Psoas muscle (tissue), 8 donors: ENCODE data around the gene PRPF40A. TPM values are rescaled to one million over a fixed set of nuclear protein-coding genes. Genes with fewer than 3 reads are reported as not detected.

Experiments
- ATAC-seq, 4 donors: fragments of 200-7000 bp; cut with Tn5 transposase; one replicate each; pipeline ENCODE4 v1.9.1; 2020; ENCODE audit warnings: moderate library complexity in 3 of 4, mild to moderate bottlenecking in 2 of 4
- DNase-seq, 2 donors: peaks; one replicate each; pipeline ENCODE4 v3.0.0-alpha.2; 2020
- H3K27ac ChIP-seq: fragments of 200-600 bp; one replicate; pipeline ENCODE4 v1.8.0; 2022
- H3K27me3 ChIP-seq, 3 donors: fragments of 200-600 bp in 1 of 3; one replicate each; pipeline versions ENCODE4 v1.6.1 to v1.8.0; 2013 to 2022; ENCODE audit warnings: low read length in 2 of 3, mild to moderate bottlenecking in 2 of 3, moderate library complexity in 1 of 3; ENCODE audit not compliant: insufficient read depth in 3 of 3
- H3K36me3 ChIP-seq, 2 donors: fragments of 200-600 bp in 1 of 2; one replicate each; pipeline versions ENCODE4 v1.6.1 to v1.8.0; 2013 to 2022; ENCODE audit warnings: low read depth in 1 of 2, mild to moderate bottlenecking in 1 of 2, moderate library complexity in 1 of 2; ENCODE audit not compliant: insufficient read depth in 1 of 2
- H3K4me1 ChIP-seq: fragments of 200-600 bp; one replicate; pipeline ENCODE4 v1.8.0; 2022
- H3K4me3 ChIP-seq: fragments of 200-600 bp; one replicate; pipeline ENCODE4 v1.8.0; 2022; ENCODE audit warnings: mild to moderate bottlenecking
- H3K9me3 ChIP-seq: fragments of 200-600 bp; one replicate; pipeline ENCODE4 v1.8.0; 2022
- WGBS, 3 donors: extraction: QIAGEN DNeasy Blood & Tissue Kit; methylation state at CpG; one replicate each; pipeline versions ENCODE4 v1.1.6 to v1.1.7; 2013; 5-methylcytosine and 5-hydroxymethylcytosine counted together
- intact Hi-C, 2 donors: fragments of 100-400 bp; cut with DNase I; formaldehyde crosslinking; loops; one replicate each; pipeline versions ENCODE4 v1.11.0 to v1.14.2; 2022
- polyA plus RNA-seq, 3 donors: library from polyadenylated mRNA; stranded (reverse); fragments of 200-250 nt; gene quantifications; one replicate each; pipeline ENCODE4 v1.2.3, GENCODE V29; 2013
- total RNA-seq, 4 donors: library from RNA; stranded (reverse); fragmentation: NEBNext Ultra II Directional in 2 of 4; extraction: Animal tissue kit (Norgen Biotek cat#: 25700) in 2 of 4; gene quantifications; one replicate each; pipeline versions ENCODE4 v1.2.1 to v1.2.4, GENCODE V29; 2021 to 2023
- TF ChIP-seq, protein P1 (sequence below): fragments of 200-600 bp; IDR thresholded peaks from one replicate; pipeline ENCODE4 v1.8.0; 2022; ENCODE audit warnings: antibody characterized with exemption
- donor health status: healthy with polysubstance abuse.
- donor health status: DM: no; HTN: no; CAD: no; lungs with moderate emphysema.
- donor health status: Bipolar disorder and iron deficiency.
- donor health status: healthy.
- donor health status: DM: yes; HTN: yes; CAD: no.
- donor health status: DM: no; HTN: no; CAD: no.
- donor health status: DM: no; HTN: no; CAD: no.
- donor health status: DM: yes; HTN: yes; CAD: no.

Gene PRPF40A
- total and polyA plus RNA-seq, 7 donors, result 19.6 to 53.7 (median 39.6) TPM

DNA sequence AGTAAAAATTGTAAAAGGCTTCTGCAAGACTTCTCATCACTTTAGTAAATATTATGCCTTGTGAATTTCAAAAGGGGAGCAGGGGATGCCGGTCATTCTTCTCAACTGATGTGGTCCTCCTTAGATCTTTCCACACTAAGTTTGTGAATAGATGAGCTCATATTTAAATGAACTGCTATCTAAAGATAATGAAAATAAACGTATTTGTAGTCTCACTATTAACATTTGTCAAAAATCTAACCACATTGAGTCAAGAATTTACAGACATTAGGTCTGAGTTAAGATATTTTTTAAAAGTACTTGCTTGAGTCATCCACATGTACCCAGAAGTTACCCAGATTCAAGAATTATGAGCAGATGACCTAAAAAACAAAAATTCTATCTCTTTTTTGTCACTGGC lies 6.5 kb downstream of the PRPF40A start:
- TF ChIP-seq, protein P1, sequence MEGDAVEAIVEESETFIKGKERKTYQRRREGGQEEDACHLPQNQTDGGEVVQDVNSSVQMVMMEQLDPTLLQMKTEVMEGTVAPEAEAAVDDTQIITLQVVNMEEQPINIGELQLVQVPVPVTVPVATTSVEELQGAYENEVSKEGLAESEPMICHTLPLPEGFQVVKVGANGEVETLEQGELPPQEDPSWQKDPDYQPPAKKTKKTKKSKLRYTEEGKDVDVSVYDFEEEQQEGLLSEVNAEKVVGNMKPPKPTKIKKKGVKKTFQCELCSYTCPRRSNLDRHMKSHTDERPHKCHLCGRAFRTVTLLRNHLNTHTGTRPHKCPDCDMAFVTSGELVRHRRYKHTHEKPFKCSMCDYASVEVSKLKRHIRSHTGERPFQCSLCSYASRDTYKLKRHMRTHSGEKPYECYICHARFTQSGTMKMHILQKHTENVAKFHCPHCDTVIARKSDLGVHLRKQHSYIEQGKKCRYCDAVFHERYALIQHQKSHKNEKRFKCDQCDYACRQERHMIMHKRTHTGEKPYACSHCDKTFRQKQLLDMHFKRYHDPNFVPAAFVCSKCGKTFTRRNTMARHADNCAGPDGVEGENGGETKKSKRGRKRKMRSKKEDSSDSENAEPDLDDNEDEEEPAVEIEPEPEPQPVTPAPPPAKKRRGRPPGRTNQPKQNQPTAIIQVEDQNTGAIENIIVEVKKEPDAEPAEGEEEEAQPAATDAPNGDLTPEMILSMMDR, result no peak
- Histone ChIP-seq H3K27ac (no peak overlapping the region), H3K36me3 (peaks cover 0 to 56% of the 10 kb centered on the region in 2 donors), H3K27me3 (no peaks in the 10 kb centered on the region), H3K4me3 (no peak overlapping the region), H3K9me3 (no peaks in the 10 kb centered on the region), H3K4me1 (peaks cover 34% of the 10 kb centered on the region)
- 81 to 92% (median 85%) methylated on average over 2 of the region's 2 CpGs for WGBS, 3 donors
- ATAC-seq, result no peak
- intact Hi-C loops, result loop anchor here in 1 of 2 donors (10.0 kb wide), 1 partner anchor 376 kb away; the partner anchor contains the start of gene FMNL2
- DNase-seq, result no peak

DNA sequence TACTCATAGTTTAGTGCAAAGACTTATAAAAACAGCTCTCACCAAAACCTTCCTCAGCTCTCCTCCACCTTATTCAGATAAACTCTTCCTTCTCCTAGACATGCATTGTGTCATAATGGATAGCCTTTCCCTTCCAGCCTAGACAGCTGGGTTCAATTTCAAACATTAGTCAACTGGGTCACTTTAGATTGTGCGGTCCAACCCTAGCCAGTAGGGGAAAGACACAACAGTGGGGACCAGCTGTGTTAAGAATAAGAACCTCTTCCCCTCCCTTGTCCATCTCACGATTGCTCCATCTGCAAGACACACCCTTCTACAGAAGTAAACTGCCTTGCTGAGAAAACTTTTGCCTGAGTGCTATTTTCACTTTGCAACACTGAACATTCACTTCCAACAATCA lies 8.5 kb downstream of the PRPF40A start:
- TF ChIP-seq, protein P1, result no peak
- H3K4me3 ChIP-seq, result no peak overlapping the region
- no peaks in the 10 kb centered on the region for H3K9me3 ChIP-seq
- no peaks in the 10 kb centered on the region for H3K27me3 ChIP-seq
- peak in 3 of 4 donors; percentile 27 to 56 (median 46) for ATAC-seq
- H3K27ac ChIP-seq, result no peak overlapping the region
- DNase-seq, result no peak
- peaks cover 23% of the 10 kb centered on the region for H3K4me1 ChIP-seq
- WGBS, 3 donors, result 95 to 97% (median 95%) methylated on average over 2 of the region's 2 CpGs
- intact Hi-C loops, result no loop called here
- H3K36me3 ChIP-seq, result peaks cover 0 to 37% of the 10 kb centered on the region in 2 donors

DNA sequence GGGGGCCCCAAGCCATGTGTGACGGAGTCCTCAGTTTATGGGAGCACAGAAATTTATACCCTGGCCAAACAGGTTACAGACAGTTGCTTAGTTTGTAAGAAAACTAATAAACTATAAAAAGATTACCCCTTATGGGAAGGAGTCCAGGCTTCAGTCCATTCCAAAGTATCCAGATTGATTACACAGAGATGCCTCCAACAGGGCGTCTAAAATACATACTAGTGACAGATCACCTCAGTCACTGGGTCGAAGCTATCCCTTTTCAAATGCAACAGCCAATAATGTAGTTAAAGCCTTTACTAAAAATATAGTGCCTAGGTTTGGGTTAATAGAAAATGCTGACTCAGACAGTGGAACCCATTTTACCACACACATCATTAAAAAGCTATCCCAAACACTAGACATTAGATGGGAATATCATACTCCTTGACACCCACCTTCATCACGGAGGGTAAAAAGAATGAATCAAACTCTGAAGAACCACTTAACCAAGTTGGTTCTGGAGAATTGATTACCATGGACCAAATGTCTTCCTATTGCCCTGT lies 10.7 kb downstream of the PRPF40A start:
- Histone ChIP-seq H3K27ac (peak overlapping the region; percentile 4), H3K36me3 (peaks cover 0 to 16% of the 10 kb centered on the region in 2 donors), H3K9me3 (no peaks in the 10 kb centered on the region), H3K4me1 (peaks cover 12% of the 10 kb centered on the region), H3K27me3 (no peaks in the 10 kb centered on the region), H3K4me3 (no peak overlapping the region)
- intact Hi-C loops, result no loop called here
- ATAC-seq (peak in 2 of 4 donors; percentile 54 to 60), DNase-seq (no peak)
- 38 to 50% (median 39%) methylated on average over 4 of the region's 4 CpGs for WGBS, 3 donors
- TF ChIP-seq, protein P1, result no peak

DNA sequence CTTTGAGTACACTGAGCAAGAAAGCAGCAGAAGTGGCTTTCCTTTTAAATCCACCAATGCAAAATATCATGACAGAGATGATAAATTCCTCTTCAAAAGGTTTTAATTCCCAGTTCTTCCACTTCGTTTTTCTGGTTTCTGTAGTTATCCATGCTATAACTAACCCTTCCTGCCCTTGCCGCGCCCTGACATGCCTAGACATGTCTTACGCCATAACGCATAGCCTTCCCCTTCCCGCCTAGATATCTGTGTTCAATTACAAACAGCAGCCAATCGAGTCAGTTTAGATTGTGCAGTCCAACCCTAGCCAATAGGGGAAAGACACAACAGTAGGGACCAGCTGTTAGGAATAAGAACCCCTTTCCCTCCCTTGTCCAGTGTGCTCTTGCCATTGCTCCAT lies 16.1 kb downstream of the PRPF40A start:
- Histone ChIP-seq H3K4me1 (peaks cover 6% of the 10 kb centered on the region), H3K36me3 (no peaks in the 10 kb centered on the region), H3K27me3 (no peaks in the 10 kb centered on the region), H3K27ac (no peak overlapping the region), H3K4me3 (no peak overlapping the region), H3K9me3 (no peaks in the 10 kb centered on the region)
- intact Hi-C loops, result no loop called here
- WGBS, 3 donors, result 96 to 97% (median 97%) methylated on average over 7 of the region's 7 CpGs
- ATAC-seq (no peak), DNase-seq (no peak)
- TF ChIP-seq, protein P1, result no peak

DNA sequence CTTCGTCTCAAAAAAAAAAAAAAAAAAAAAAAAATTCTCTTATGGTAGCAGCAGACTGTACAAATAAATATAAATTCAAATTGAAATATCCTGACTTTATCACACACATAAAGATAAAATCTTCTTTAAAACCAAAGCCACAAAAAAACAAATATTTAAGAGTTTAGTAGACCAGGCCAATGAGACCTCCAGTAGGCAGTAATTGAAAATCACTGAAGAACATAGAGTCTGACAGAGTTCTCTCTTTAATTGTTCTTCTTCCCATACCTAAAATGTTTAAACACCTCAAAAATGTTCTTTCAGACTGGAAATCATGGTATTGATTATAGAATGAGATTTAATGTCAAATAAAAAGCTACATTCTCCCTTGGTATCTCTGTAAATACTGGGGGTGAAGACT lies 20.8 kb downstream of the PRPF40A start:
- Histone ChIP-seq H3K27ac (no peak overlapping the region), H3K4me1 (peaks cover 6% of the 10 kb centered on the region), H3K4me3 (no peak overlapping the region), H3K27me3 (no peaks in the 10 kb centered on the region), H3K9me3 (no peaks in the 10 kb centered on the region), H3K36me3 (peaks cover 0 to 23% of the 10 kb centered on the region in 2 donors)
- TF ChIP-seq, protein P1, result no peak
- intact Hi-C loops, result no loop called here
- 86 to 100% methylated on average over 1 of the region's 1 CpG; no CpG with 5 or more reads in 1 of the 3 donors for WGBS, 3 donors
- ATAC-seq, result no peak
- no peak for DNase-seq
